Embryonic facial prominence (tissue), 1 donor: ENCODE results near the gene BCL2.
"Not testable (repeated sequence)": the region's sequence is repeated elsewhere in the genome, so short reads cannot be mapped to it uniquely, and the experiment has no call there.

ENCODE experiments used
- DNase-seq: peaks from one replicate; pipeline ENCODE4 v3.0.0-alpha.2; 2016; ENCODE audit errors: extremely low spot score

Gene BCL2

GRCh38 chr18:63319383-63320122 is at the start of gene BCL2:
BCL2 (minus strand) TSS chr18:63319769.
- no peak for DNase-seq

GRCh38 chr18:63368611-63369010 is 49.0 kb upstream of the BCL2 start:
- DNase-seq = no peak

- peak; percentile 93 for DNase-seq
Measured at GRCh38 chr18:63367053-63367953, 47.7 kb upstream of the BCL2 start, which contains the start of gene KDSR. KDSR (minus strand) TSS chr18:63367206; CDS start chr18:63367118, 88 bp downstream.

- DNase-seq = no peak
Measured at GRCh38 chr18:63366213-63367052, 46.9 kb upstream of the BCL2 start.

- no peak for DNase-seq
Measured at GRCh38 chr18:63365876-63366212, 46.3 kb upstream of the BCL2 start.

- no peak for DNase-seq
Measured at GRCh38 chr18:63363951-63364350, 44.4 kb upstream of the BCL2 start.

- DNase-seq = not testable (repeated sequence)
Measured at GRCh38 chr18:63363420-63363819, 43.9 kb upstream of the BCL2 start.

- DNase-seq = no peak
Measured at GRCh38 chr18:63356272-63356896, 36.8 kb upstream of the BCL2 start.

- DNase-seq = no peak
Measured at GRCh38 chr18:63350230-63350629, 30.7 kb upstream of the BCL2 start.

- no peak for DNase-seq
Measured at GRCh38 chr18:63348508-63349136, 29.1 kb upstream of the BCL2 start.

GRCh38 chr18:63346480-63347183 is 27.1 kb upstream of the BCL2 start:
- DNase-seq = no peak

GRCh38 chr18:63346031-63346430 is 26.5 kb upstream of the BCL2 start:
- DNase-seq = no peak

GRCh38 chr18:63344918-63345317 is 25.3 kb upstream of the BCL2 start:
- DNase-seq = no peak

GRCh38 chr18:63344263-63344662 is 24.7 kb upstream of the BCL2 start:
- no peak for DNase-seq

- DNase-seq = no peak
Measured at GRCh38 chr18:63342206-63342605, 22.6 kb upstream of the BCL2 start.

GRCh38 chr18:63339920-63340484 is 20.4 kb upstream of the BCL2 start:
- DNase-seq = peak; percentile 46

- DNase-seq = no peak
Measured at GRCh38 chr18:63336366-63337099, 17.0 kb upstream of the BCL2 start.

GRCh38 chr18:63331105-63331504 is 11.5 kb upstream of the BCL2 start:
- DNase-seq = no peak

GRCh38 chr18:63329431-63330145 is 10.0 kb upstream of the BCL2 start:
- no peak for DNase-seq
